Neural progenitor cell (in vitro differentiated cells): ENCODE results near the gene CNEP1R1. TPM values are rescaled to one million over a fixed set of nuclear protein-coding genes. Genes with fewer than 3 reads are reported as not detected.

Experiments
- DNase-seq: peaks from one replicate; pipeline ENCODE4 v3.0.0-alpha.2; 2016; ENCODE audit warnings: low spot score
- H2AFZ ChIP-seq: fragments of 200-600 bp; sonication (generic); replicated peaks from 2 replicates; pipeline ENCODE4 v1.6.1; 2016; ENCODE audit warnings: antibody characterized with exemption
- H3F3A ChIP-seq: fragments of 200-600 bp; sonication (generic); 2 replicates; pipeline ENCODE4 v1.6.1; 2016; ENCODE audit warnings: antibody characterized with exemption, low read depth
- H3K27ac ChIP-seq: fragments of 200-600 bp; sonication (generic); 2 replicates; pipeline ENCODE4 v1.5.1; 2016; ENCODE audit warnings: mild to moderate bottlenecking
- H3K27me3 ChIP-seq: fragments of 200-600 bp; sonication (generic); 2 replicates; pipeline ENCODE4 v1.6.1; 2016; ENCODE audit warnings: mild to moderate bottlenecking, moderate library complexity
- H3K36me3 ChIP-seq: fragments of 200-600 bp; sonication (generic); 2 replicates; pipeline ENCODE4 v1.5.1; 2016
- H3K4me1 ChIP-seq: fragments of 200-600 bp; sonication (generic); 2 replicates; pipeline ENCODE4 v1.6.1; 2016; ENCODE audit warnings: mixed run types
- H3K4me2 ChIP-seq: fragments of 200-600 bp; sonication (generic); 2 replicates; pipeline ENCODE4 v1.6.1; 2016
- H3K4me3 ChIP-seq: fragments of 200-600 bp; sonication (generic); 2 replicates; pipeline ENCODE4 v1.5.1; 2016
- H3K79me2 ChIP-seq: fragments of 200-600 bp; sonication (generic); 2 replicates; pipeline ENCODE4 v1.6.1; 2016; ENCODE audit warnings: low read depth
- H3K9ac ChIP-seq: fragments of 200-600 bp; sonication (generic); 2 replicates; pipeline ENCODE4 v1.6.1; 2016
- H3K9me3 ChIP-seq: fragments of 200-600 bp; sonication (generic); 2 replicates; pipeline ENCODE4 v1.5.1; 2016; ENCODE audit warnings: low read depth
- H4K20me1 ChIP-seq: fragments of 200-600 bp; sonication (generic); 2 replicates; pipeline ENCODE4 v1.6.1; 2016; ENCODE audit warnings: low read depth
- H3K27ac Mint-ChIP-seq: 3 replicates; pipeline ENCODE4 v1.8.0; 2021; ENCODE audit warnings: mixed read lengths
- H3K27me3 Mint-ChIP-seq: 2 replicates; pipeline ENCODE4 v1.8.0; 2022; ENCODE audit warnings: low read depth, mild to moderate bottlenecking, inconsistent platforms, moderate library complexity, mixed read lengths; ENCODE audit not compliant: insufficient read depth
- H3K36me3 Mint-ChIP-seq: 3 replicates; pipeline ENCODE4 v1.8.0; 2021; ENCODE audit warnings: mixed read lengths
- H3K4me1 Mint-ChIP-seq: 3 replicates; pipeline ENCODE4 v1.8.0; 2021; ENCODE audit warnings: mixed read lengths
- H3K4me3 Mint-ChIP-seq: 3 replicates; pipeline ENCODE4 v1.8.0; 2021; ENCODE audit warnings: mild to moderate bottlenecking, moderate library complexity, mixed read lengths
- H3K9me3 Mint-ChIP-seq: 3 replicates; pipeline ENCODE4 v1.8.0; 2020; ENCODE audit warnings: mixed read lengths
- CTCF ChIP-seq: fragments of 200-600 bp; sonication (generic); IDR thresholded peaks from 2 replicates; pipeline ENCODE4 v1.5.1; 2017; ENCODE audit warnings: antibody characterized with exemption, mild to moderate bottlenecking
- EZH2 ChIP-seq: fragments of 200-600 bp; sonication (generic); IDR thresholded peaks from 2 replicates; pipeline ENCODE4 v1.6.1; 2017; ENCODE audit warnings: antibody characterized with exemption, mild to moderate bottlenecking, moderate library complexity
- EZH2phosphoT487 ChIP-seq: fragments of 200-600 bp; sonication (generic); IDR thresholded peaks from 2 replicates; pipeline ENCODE4 v1.6.1; 2017; ENCODE audit warnings: antibody characterized with exemption
- total RNA-seq: library from RNA; depleted of rRNA; stranded (reverse); fragments of >200 nt; gene quantifications from 2 replicates; pipeline ENCODE4 v1.2.3, GENCODE V29; 2015; ENCODE audit warnings: low replicate concordance

Gene CNEP1R1
- total RNA-seq, 1 donor from 2014 or later: 52.7 TPM

GRCh38 chr16:50047864-50048263, 22.8 kb downstream of the CNEP1R1 start:
- TF ChIP-seq EZH2phosphoT487 (no peak), EZH2 (no peak), CTCF (no peak)
- Mint-ChIP-seq H3K4me3 (no peak overlapping the region), H3K36me3 (no peaks in the 10 kb centered on the region), H3K27ac (no peak overlapping the region), H3K4me1 (no peaks in the 10 kb centered on the region), H3K9me3 (no peaks in the 10 kb centered on the region), H3K27me3 (peaks cover 13% of the 10 kb centered on the region)
- Histone ChIP-seq H3K79me2 (no peaks in the 10 kb centered on the region), H3K27ac (no peak overlapping the region), H3K4me1 (no peaks in the 10 kb centered on the region), H3K36me3 (no peaks in the 10 kb centered on the region), H3K4me2 (no peak overlapping the region), H3F3A (no peaks in the 10 kb centered on the region), H4K20me1 (no peaks in the 10 kb centered on the region), H3K4me3 (no peak overlapping the region), H3K9me3 (no peaks in the 10 kb centered on the region), H2AFZ (no peak overlapping the region), H3K9ac (no peak overlapping the region), H3K27me3 (no peaks in the 10 kb centered on the region)
- DNase-seq: no peak

GRCh38 chr16:50050802-50051201, 25.8 kb downstream of the CNEP1R1 start:
- Mint-ChIP-seq H3K27me3 (peaks cover 7% of the 10 kb centered on the region), H3K27ac (no peak overlapping the region), H3K4me1 (no peaks in the 10 kb centered on the region), H3K36me3 (no peaks in the 10 kb centered on the region), H3K4me3 (no peak overlapping the region), H3K9me3 (peaks cover 1% of the 10 kb centered on the region)
- Histone ChIP-seq H2AFZ (no peak overlapping the region), H3K4me2 (no peak overlapping the region), H3K27ac (no peak overlapping the region), H3K79me2 (no peaks in the 10 kb centered on the region), H3K9me3 (no peaks in the 10 kb centered on the region), H3K27me3 (no peaks in the 10 kb centered on the region), H3F3A (no peaks in the 10 kb centered on the region), H3K4me3 (no peak overlapping the region), H4K20me1 (no peaks in the 10 kb centered on the region), H3K9ac (no peak overlapping the region), H3K36me3 (no peaks in the 10 kb centered on the region), H3K4me1 (no peaks in the 10 kb centered on the region)
- TF ChIP-seq CTCF (no peak), EZH2phosphoT487 (no peak), EZH2 (no peak)
- no peak for DNase-seq

- no peaks in the 10 kb centered on the region for H3K27me3 ChIP-seq
- no peak overlapping the region for H3K27ac ChIP-seq
- H3K9ac ChIP-seq: no peak overlapping the region
- Mint-ChIP-seq H3K27ac (no peak overlapping the region), H3K4me1 (no peaks in the 10 kb centered on the region), H3K4me3 (no peak overlapping the region), H3K27me3 (no peaks in the 10 kb centered on the region), H3K36me3 (no peaks in the 10 kb centered on the region), H3K9me3 (peaks cover 16% of the 10 kb centered on the region)
- no peaks in the 10 kb centered on the region for H3K36me3 ChIP-seq
- H3K4me1 ChIP-seq: no peaks in the 10 kb centered on the region
- H3K4me3 ChIP-seq: no peak overlapping the region
- no peak for DNase-seq
- no peaks in the 10 kb centered on the region for H3F3A ChIP-seq
- no peaks in the 10 kb centered on the region for H4K20me1 ChIP-seq
- H3K4me2 ChIP-seq: no peak overlapping the region
- no peaks in the 10 kb centered on the region for H3K79me2 ChIP-seq
- TF ChIP-seq EZH2phosphoT487: no peak
- no peak for TF ChIP-seq CTCF
- no peak for TF ChIP-seq EZH2
- H3K9me3 ChIP-seq: no peaks in the 10 kb centered on the region
- H2AFZ ChIP-seq: no peak overlapping the region
These were observed 31.2 kb downstream of the CNEP1R1 start for GRCh38 chr16:50056226-50056625.
